Measurements from ENCODE around the gene SMAGP.

GRCh38 chr12:51265024-51265423 is 5.2 kb downstream of the SMAGP start:
- TF ChIP-seq, protein P1, sequence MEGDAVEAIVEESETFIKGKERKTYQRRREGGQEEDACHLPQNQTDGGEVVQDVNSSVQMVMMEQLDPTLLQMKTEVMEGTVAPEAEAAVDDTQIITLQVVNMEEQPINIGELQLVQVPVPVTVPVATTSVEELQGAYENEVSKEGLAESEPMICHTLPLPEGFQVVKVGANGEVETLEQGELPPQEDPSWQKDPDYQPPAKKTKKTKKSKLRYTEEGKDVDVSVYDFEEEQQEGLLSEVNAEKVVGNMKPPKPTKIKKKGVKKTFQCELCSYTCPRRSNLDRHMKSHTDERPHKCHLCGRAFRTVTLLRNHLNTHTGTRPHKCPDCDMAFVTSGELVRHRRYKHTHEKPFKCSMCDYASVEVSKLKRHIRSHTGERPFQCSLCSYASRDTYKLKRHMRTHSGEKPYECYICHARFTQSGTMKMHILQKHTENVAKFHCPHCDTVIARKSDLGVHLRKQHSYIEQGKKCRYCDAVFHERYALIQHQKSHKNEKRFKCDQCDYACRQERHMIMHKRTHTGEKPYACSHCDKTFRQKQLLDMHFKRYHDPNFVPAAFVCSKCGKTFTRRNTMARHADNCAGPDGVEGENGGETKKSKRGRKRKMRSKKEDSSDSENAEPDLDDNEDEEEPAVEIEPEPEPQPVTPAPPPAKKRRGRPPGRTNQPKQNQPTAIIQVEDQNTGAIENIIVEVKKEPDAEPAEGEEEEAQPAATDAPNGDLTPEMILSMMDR (conservative IDR thresholded peaks at IDR 0.05; ENCODE audit: low read depth, low read length) = no peak
- no peak for TF ChIP-seq FOS (IDR thresholded peaks at IDR 0.05; ENCODE audit: low read depth, low read length)
- no peak for TF ChIP-seq POLR2A (IDR thresholded peaks at IDR 0.05; ENCODE audit: low read depth, low read length)
- no peak for TF ChIP-seq BHLHE40 (IDR thresholded peaks at IDR 0.05; ENCODE audit: low read depth, low read length)
- no peak for TF ChIP-seq RAD21 (IDR thresholded peaks at IDR 0.05; ENCODE audit: low read length)
- TF ChIP-seq SMC3 (IDR thresholded peaks at IDR 0.05; ENCODE audit: low read depth, low read length) = no peak
- TF ChIP-seq RCOR1 (IDR thresholded peaks at IDR 0.05; ENCODE audit: insufficient replicate concordance, low read length) = no peak
- no peak for TF ChIP-seq CEBPB (IDR thresholded peaks at IDR 0.05; ENCODE audit: low read depth, low read length)

Measured in IMR-90 (cell line).